SK-N-MC (cell line): ENCODE measurements around the gene MAP1A.

Source experiments
- DNase-seq: peaks from one replicate; pipeline ENCODE4 v3.0.0-alpha.2; 2011; ENCODE audit warnings: low read depth, low spot score
- H3K27ac ChIP-seq: fragments of 200-600 bp; sonication (generic); 2 replicates; pipeline ENCODE4 v1.5.1; 2016; ENCODE audit warnings: mixed run types
- H3K36me3 ChIP-seq: fragments of 200-600 bp; sonication (generic); 2 replicates; pipeline ENCODE4 v1.6.1; 2017; ENCODE audit warnings: antibody characterized with exemption, low read length, mixed read lengths; ENCODE audit not compliant: insufficient read depth
- H3K4me3 ChIP-seq: fragments of 200-600 bp; sonication (generic); 2 replicates; pipeline ENCODE4 v1.5.1; 2016
- H3K9ac ChIP-seq: fragments of 200-600 bp; sonication (generic); 2 replicates; pipeline ENCODE4 v1.8.0; 2017; ENCODE audit warnings: mixed run types, mixed read lengths; ENCODE audit not compliant: insufficient read length
- H3K9me3 ChIP-seq: fragments of 200-600 bp; sonication (generic); 2 replicates; pipeline ENCODE4 v1.6.1; 2017; ENCODE audit warnings: low read depth, mild to moderate bottlenecking, antibody characterized with exemption, low read length, moderate library complexity, mixed read lengths
- EZH2 ChIP-seq: fragments of 200-600 bp; sonication (generic); IDR thresholded peaks from one replicate; pipeline ENCODE4 v1.6.1; 2017; ENCODE audit warnings: antibody characterized with exemption
- FOXP2 ChIP-seq: optimal IDR thresholded peaks from 2 replicates; pipeline ENCODE3; 2011; ENCODE audit warnings: mild to moderate bottlenecking, moderate library complexity; ENCODE audit not compliant: insufficient read depth; ENCODE audit errors: extremely low read length, control extremely low read depth
- POLR2AphosphoS5 ChIP-seq: IDR thresholded peaks from 2 replicates; pipeline ENCODE4 v1.6.1; 2012; ENCODE audit warnings: mild to moderate bottlenecking, low read depth, low read length, borderline replicate concordance

Gene MAP1A

GRCh38 chr15:43525131-43525530, 7.7 kb downstream of the MAP1A start:
- DNase-seq = no peak
- no peak overlapping the region for H3K4me3 ChIP-seq
- no peaks in the 10 kb centered on the region for H3K9me3 ChIP-seq
- H3K36me3 ChIP-seq = peaks cover 67% of the 10 kb centered on the region
- no peak overlapping the region for H3K9ac ChIP-seq
- no peak for TF ChIP-seq POLR2AphosphoS5
- TF ChIP-seq EZH2 = no peak
- TF ChIP-seq FOXP2 = no peak
- H3K27ac ChIP-seq = no peak overlapping the region

GRCh38 chr15:43526261-43526930, 9.0 kb downstream of the MAP1A start:
- Histone ChIP-seq H3K27ac (no peak overlapping the region), H3K36me3 (peaks cover 54% of the 10 kb centered on the region), H3K4me3 (no peak overlapping the region), H3K9ac (no peak overlapping the region), H3K9me3 (no peaks in the 10 kb centered on the region)
- TF ChIP-seq POLR2AphosphoS5 (no peak), FOXP2 (no peak), EZH2 (no peak)
- DNase-seq = no peak

- H3K27ac ChIP-seq = no peak overlapping the region
- no peaks in the 10 kb centered on the region for H3K9me3 ChIP-seq
- peaks cover 46% of the 10 kb centered on the region for H3K36me3 ChIP-seq
- no peak overlapping the region for H3K9ac ChIP-seq
- no peak overlapping the region for H3K4me3 ChIP-seq
- no peak for TF ChIP-seq POLR2AphosphoS5
- no peak for TF ChIP-seq FOXP2
- no peak for TF ChIP-seq EZH2
- no peak for DNase-seq
Measured at GRCh38 chr15:43527016-43527801, 9.8 kb downstream of the MAP1A start.

GRCh38 chr15:43527802-43528541, 10.6 kb downstream of the MAP1A start:
- no peak overlapping the region for H3K9ac ChIP-seq
- DNase-seq = no peak
- no peak overlapping the region for H3K27ac ChIP-seq
- no peak overlapping the region for H3K4me3 ChIP-seq
- H3K36me3 ChIP-seq = peaks cover 39% of the 10 kb centered on the region
- H3K9me3 ChIP-seq = no peaks in the 10 kb centered on the region
- TF ChIP-seq POLR2AphosphoS5 (no peak), FOXP2 (no peak), EZH2 (no peak)

- peaks cover 33% of the 10 kb centered on the region for H3K36me3 ChIP-seq
- H3K9me3 ChIP-seq = no peaks in the 10 kb centered on the region
- H3K9ac ChIP-seq = no peak overlapping the region
- DNase-seq = no peak
- H3K27ac ChIP-seq = no peak overlapping the region
- no peak; the same call in 1 of the 2 replicates for TF ChIP-seq POLR2AphosphoS5
- TF ChIP-seq FOXP2 = no peak
- no peak for TF ChIP-seq EZH2
- H3K4me3 ChIP-seq = no peak overlapping the region
Measured at GRCh38 chr15:43528542-43529007, 11.2 kb downstream of the MAP1A start.

GRCh38 chr15:43529141-43529540, 11.7 kb downstream of the MAP1A start:
- no peak for DNase-seq
- H3K4me3 ChIP-seq = no peak overlapping the region
- TF ChIP-seq POLR2AphosphoS5 = peak; percentile 5; the same call in 1 of the 2 replicates
- TF ChIP-seq EZH2 = no peak
- no peak for TF ChIP-seq FOXP2

GRCh38 chr15:43529587-43530345, 12.4 kb downstream of the MAP1A start:
- no peak for DNase-seq

More at GRCh38 chr15:43529141-43529540, 11.7 kb downstream of the MAP1A start:
- H3K36me3 ChIP-seq = peaks cover 27% of the 10 kb centered on the region
- no peaks in the 10 kb centered on the region for H3K9me3 ChIP-seq
- H3K9ac ChIP-seq = no peak overlapping the region
- no peak overlapping the region for H3K27ac ChIP-seq

More at GRCh38 chr15:43529587-43530345, 12.4 kb downstream of the MAP1A start:
- peaks cover 21% of the 10 kb centered on the region for H3K36me3 ChIP-seq
- no peak overlapping the region for H3K27ac ChIP-seq
- TF ChIP-seq FOXP2 = no peak
- TF ChIP-seq EZH2 = no peak
- no peaks in the 10 kb centered on the region for H3K9me3 ChIP-seq
- no peak overlapping the region for H3K4me3 ChIP-seq
- H3K9ac ChIP-seq = no peak overlapping the region
